Hepatocyte (in vitro differentiated cells): ENCODE measurements around the gene CACNB4. TPM values are rescaled to one million over a fixed set of nuclear protein-coding genes. Genes with fewer than 3 reads are reported as not detected.
A peak's percentile ranks its signal among the peaks of the same experiment; 100 is the strongest.

Source experiments
- DNase-seq: peaks from one replicate; pipeline ENCODE4 v3.0.0-alpha.2; 2016; ENCODE audit warnings: low spot score
- H2AFZ ChIP-seq: fragments of 200-600 bp; sonication (generic); 2 replicates; pipeline ENCODE4 v1.6.0; 2016; ENCODE audit warnings: antibody characterized with exemption, mild to moderate bottlenecking
- H3K27ac ChIP-seq: fragments of 200-600 bp; sonication (generic); 2 replicates; pipeline ENCODE4 v1.5.1; 2016; ENCODE audit warnings: mild to moderate bottlenecking
- H3K27me3 ChIP-seq: fragments of 200-600 bp; sonication (generic); 2 replicates; pipeline ENCODE4 v1.6.1; 2016
- H3K36me3 ChIP-seq: fragments of 200-600 bp; sonication (generic); replicated peaks from 2 replicates; pipeline ENCODE4 v1.5.1; 2016; ENCODE audit warnings: low read depth; ENCODE audit not compliant: insufficient read depth
- H3K4me1 ChIP-seq: fragments of 200-600 bp; sonication (generic); 2 replicates; pipeline ENCODE4 v1.5.1; 2016; ENCODE audit warnings: mild to moderate bottlenecking, moderate library complexity; ENCODE audit not compliant: insufficient read depth
- H3K4me2 ChIP-seq: fragments of 200-600 bp; sonication (generic); 2 replicates; pipeline ENCODE4 v1.6.0; 2016
- H3K4me3 ChIP-seq: fragments of 200-600 bp; sonication (generic); 2 replicates; pipeline ENCODE4 v1.5.1; 2016; ENCODE audit warnings: mild to moderate bottlenecking
- H3K79me2 ChIP-seq: fragments of 200-600 bp; sonication (generic); 2 replicates; pipeline ENCODE4 v1.6.0; 2017; ENCODE audit warnings: mild to moderate bottlenecking
- H3K9me2 ChIP-seq: fragments of 200-600 bp; sonication (generic); replicated peaks from 2 replicates; pipeline ENCODE4 v1.6.0; 2017; ENCODE audit warnings: mild to moderate bottlenecking; ENCODE audit not compliant: insufficient read depth
- H3K9me3 ChIP-seq: fragments of 200-600 bp; sonication (generic); 2 replicates; pipeline ENCODE4 v1.5.1; 2016; ENCODE audit warnings: low read depth, mild to moderate bottlenecking
- H4K20me1 ChIP-seq: fragments of 200-600 bp; sonication (generic); 2 replicates; pipeline ENCODE4 v1.6.0; 2016; ENCODE audit warnings: mild to moderate bottlenecking; ENCODE audit not compliant: insufficient read depth, poor library complexity, severe bottlenecking
- EZH2 ChIP-seq: fragments of 200-600 bp; sonication (generic); IDR thresholded peaks from 2 replicates; pipeline ENCODE4 v1.6.1; 2016; ENCODE audit warnings: antibody characterized with exemption, mild to moderate bottlenecking, borderline replicate concordance
- EZH2phosphoT487 ChIP-seq: fragments of 200-600 bp; sonication (generic); IDR thresholded peaks from one replicate; pipeline ENCODE4 v1.6.1; 2018; ENCODE audit warnings: antibody characterized with exemption, mild to moderate bottlenecking, low read depth, moderate library complexity; ENCODE audit not compliant: unreplicated experiment, severe bottlenecking
- WGBS: methylation state at CpG from one replicate; pipeline ENCODE4 v1.1.6; 2016; ENCODE audit warnings: low lambda C conversion rate; ENCODE audit errors: missing lambda C conversion rate; 5-methylcytosine and 5-hydroxymethylcytosine counted together
- polyA plus RNA-seq: library from polyadenylated mRNA; unstranded; fragments of >200 nt; fragmentation: Nextera tagmentation; extraction: Ambion mirVana; gene quantifications from 2 replicates; pipeline ENCODE4 v1.2.1, GENCODE V29; 2016
- total RNA-seq: library from RNA; depleted of rRNA; stranded (reverse); fragments of >200 nt; gene quantifications from 2 replicates; pipeline ENCODE4 v1.2.3, GENCODE V29; 2014
- TF ChIP-seq, protein P1 (sequence below): fragments of 200-600 bp; sonication (generic); IDR thresholded peaks from 2 replicates; pipeline ENCODE4 v1.5.1; 2016; ENCODE audit warnings: antibody characterized with exemption, mild to moderate bottlenecking; ENCODE audit not compliant: poor library complexity

The CACNB4 gene
- total and polyA plus RNA-seq, 2 experiments from 2014 or later: 0.85 to 4.0 TPM

- Histone ChIP-seq H4K20me1 (peaks cover 29% of the 10 kb centered on the region), H3K27me3 (no peaks in the 10 kb centered on the region), H3K36me3 (no peaks in the 10 kb centered on the region), H3K27ac (peak within 1 kb of the TSS; percentile 88), H3K4me2 (peak within 1 kb of the TSS; percentile 79), H3K9me2 (no peaks in the 10 kb centered on the region), H3K9me3 (no peaks in the 10 kb centered on the region), H3K4me3 (peak within 1 kb of the TSS; percentile 95), H2AFZ (peak within 1 kb of the TSS; percentile 91), H3K79me2 (peaks cover 47% of the 10 kb centered on the region), H3K4me1 (peaks cover 23% of the 10 kb centered on the region)
- WGBS: 5% methylated on average over 46 of the region's 64 CpGs
- DNase-seq: peak; percentile 98
- no peak for TF ChIP-seq EZH2phosphoT487
- TF ChIP-seq, protein P1, sequence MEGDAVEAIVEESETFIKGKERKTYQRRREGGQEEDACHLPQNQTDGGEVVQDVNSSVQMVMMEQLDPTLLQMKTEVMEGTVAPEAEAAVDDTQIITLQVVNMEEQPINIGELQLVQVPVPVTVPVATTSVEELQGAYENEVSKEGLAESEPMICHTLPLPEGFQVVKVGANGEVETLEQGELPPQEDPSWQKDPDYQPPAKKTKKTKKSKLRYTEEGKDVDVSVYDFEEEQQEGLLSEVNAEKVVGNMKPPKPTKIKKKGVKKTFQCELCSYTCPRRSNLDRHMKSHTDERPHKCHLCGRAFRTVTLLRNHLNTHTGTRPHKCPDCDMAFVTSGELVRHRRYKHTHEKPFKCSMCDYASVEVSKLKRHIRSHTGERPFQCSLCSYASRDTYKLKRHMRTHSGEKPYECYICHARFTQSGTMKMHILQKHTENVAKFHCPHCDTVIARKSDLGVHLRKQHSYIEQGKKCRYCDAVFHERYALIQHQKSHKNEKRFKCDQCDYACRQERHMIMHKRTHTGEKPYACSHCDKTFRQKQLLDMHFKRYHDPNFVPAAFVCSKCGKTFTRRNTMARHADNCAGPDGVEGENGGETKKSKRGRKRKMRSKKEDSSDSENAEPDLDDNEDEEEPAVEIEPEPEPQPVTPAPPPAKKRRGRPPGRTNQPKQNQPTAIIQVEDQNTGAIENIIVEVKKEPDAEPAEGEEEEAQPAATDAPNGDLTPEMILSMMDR: peak; percentile 2
Measured at GRCh38 chr2:151828143-151828889, 270.5 kb downstream of the CACNB4 start, which contains the start of gene ARL5A. TSS of gene ARL5A (minus strand) at chr2:151828421. CDS start at chr2:151828176, 245 bp downstream.

DNA sequence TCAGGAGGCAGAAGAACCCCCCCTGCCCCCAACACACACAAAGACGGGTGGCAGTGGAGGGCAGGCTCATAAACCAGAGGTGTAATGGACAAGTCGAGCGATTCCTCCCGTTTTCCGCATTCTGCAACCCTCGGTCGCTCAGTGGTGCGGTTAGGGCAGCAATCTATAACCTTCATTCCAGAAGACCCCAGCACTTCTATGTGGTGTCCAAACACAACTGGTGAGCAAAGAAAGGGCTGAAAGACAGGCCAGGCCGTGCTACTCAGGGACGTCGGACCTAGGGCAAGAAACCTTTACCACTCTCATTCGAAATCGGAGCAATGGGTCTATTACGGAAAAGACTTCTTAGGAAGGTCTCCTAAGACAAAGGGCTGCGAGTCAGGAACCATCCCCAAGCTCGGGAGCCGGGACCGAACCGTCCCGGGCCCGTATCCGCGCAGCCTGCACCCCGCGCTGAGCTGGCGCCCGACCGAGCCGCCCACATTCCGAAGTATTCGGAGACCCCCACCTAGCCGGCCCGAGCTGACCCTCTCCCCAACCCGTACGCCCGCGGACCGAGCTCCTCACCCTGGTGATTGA, 271.2 kb downstream of the CACNB4 start:
- TF ChIP-seq EZH2: no peak
- TF ChIP-seq, protein P1: no peak
- TF ChIP-seq EZH2phosphoT487: no peak
- no peaks in the 10 kb centered on the region for H3K9me3 ChIP-seq
- no peaks in the 10 kb centered on the region for H3K36me3 ChIP-seq
- DNase-seq: peak; percentile 43
- peak overlapping the region; percentile 95 for H3K4me3 ChIP-seq
- peak overlapping the region; percentile 85 for H2AFZ ChIP-seq
- peaks cover 23% of the 10 kb centered on the region for H3K4me1 ChIP-seq
- H3K27ac ChIP-seq: peak overlapping the region; percentile 88
- no peaks in the 10 kb centered on the region for H3K9me2 ChIP-seq
- H4K20me1 ChIP-seq: peaks cover 36% of the 10 kb centered on the region
- WGBS: 1% methylated on average over 37 of the region's 38 CpGs
- H3K27me3 ChIP-seq: no peaks in the 10 kb centered on the region
- peaks cover 54% of the 10 kb centered on the region for H3K79me2 ChIP-seq
- H3K4me2 ChIP-seq: peak overlapping the region; percentile 79

DNA sequence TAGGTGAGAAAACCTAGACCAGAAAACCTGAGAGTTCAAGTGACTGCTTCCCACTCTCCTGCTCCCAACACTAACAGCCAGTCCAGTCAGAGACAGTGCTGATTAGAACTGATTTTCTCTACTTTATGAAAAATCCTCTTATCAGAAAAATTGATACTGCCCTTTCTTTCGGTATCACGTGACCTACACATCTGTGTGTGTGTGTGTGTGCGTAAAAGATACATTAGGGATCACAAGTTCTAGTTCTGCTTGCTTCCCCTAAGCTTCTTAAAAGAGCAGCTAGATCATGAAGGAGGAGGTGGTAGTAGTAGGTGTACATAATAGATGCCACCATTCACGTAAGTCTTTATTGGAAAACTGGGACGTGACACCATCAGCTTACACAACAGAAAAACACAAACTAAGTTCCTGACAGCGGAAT, 272.1 kb downstream of the CACNB4 start:
- Histone ChIP-seq H3K9me2 (no peaks in the 10 kb centered on the region), H3K9me3 (no peaks in the 10 kb centered on the region), H4K20me1 (peaks cover 45% of the 10 kb centered on the region), H3K4me3 (peak overlapping the region; percentile 95), H3K4me2 (peak overlapping the region; percentile 79), H2AFZ (no peak overlapping the region), H3K79me2 (peaks cover 63% of the 10 kb centered on the region), H3K36me3 (no peaks in the 10 kb centered on the region), H3K4me1 (peaks cover 23% of the 10 kb centered on the region), H3K27ac (peak overlapping the region; percentile 88), H3K27me3 (no peaks in the 10 kb centered on the region)
- no peak for DNase-seq
- 28% methylated on average over 6 of the region's 6 CpGs for WGBS
- TF ChIP-seq, protein P1: no peak
- TF ChIP-seq EZH2 (no peak), EZH2phosphoT487 (no peak)
